H54 (cell line): ENCODE measurements around the gene ANTXRL.
"Not testable (repeated sequence)": the region's sequence is repeated elsewhere in the genome, so short reads cannot be mapped to it uniquely, and the experiment has no call there.

Experiments
- DNase-seq: peaks from one replicate; pipeline ENCODE4 v3.0.0; 2011; ENCODE audit warnings: low spot score, mixed read lengths; ENCODE audit not compliant: insufficient read length
- FAIRE-seq: peaks from 3 replicates; lab custom pipeline; 2011; peaks lifted over from hg19 to GRCh38; lab: Jason Lieb, UNC
- POLR2A ChIP-seq: IDR thresholded peaks from 2 replicates; pipeline ENCODE4 v1.6.1; 2011; ENCODE audit warnings: low read depth, mild to moderate bottlenecking, low read length

Gene ANTXRL

DNA sequence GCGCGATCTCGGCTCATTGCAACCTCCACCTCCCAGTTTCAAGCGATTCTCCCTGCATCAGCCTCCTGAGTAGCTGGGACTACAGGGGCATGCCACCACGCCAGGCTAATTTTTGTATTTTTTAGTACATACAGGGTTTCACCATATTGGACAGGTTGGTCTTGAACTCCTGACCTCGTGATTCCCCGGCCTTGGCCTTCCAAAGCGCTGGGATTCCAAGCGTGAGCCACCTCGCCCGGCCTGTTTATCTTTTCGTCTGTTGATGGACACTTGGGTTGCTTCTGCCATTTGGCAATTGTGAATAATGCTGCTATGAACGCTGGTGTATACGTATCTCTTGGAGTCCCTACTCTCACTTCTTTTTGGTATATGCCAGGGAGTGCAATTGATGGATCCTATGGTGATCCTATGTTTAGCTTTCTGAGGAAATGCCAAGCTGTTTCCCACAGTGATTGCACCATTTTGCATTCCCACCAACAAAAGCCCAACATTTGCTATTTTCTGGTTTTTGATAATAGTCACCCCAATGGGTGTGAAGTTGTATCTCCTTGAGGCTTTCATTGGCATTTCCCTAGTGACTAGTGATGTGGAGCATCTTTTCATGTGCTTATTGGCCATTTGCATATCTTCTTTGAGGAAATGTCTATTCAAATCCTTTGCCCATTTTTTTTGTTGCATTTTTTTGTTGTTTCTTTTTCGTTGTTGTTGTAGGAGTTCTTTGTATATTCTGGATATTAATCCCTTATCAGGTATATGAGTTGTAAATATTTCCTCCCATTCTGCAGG lies 3.5 kb downstream of the ANTXRL start:
- no peak for FAIRE-seq
- DNase-seq, result no peak
- no peak for TF ChIP-seq POLR2A

DNA sequence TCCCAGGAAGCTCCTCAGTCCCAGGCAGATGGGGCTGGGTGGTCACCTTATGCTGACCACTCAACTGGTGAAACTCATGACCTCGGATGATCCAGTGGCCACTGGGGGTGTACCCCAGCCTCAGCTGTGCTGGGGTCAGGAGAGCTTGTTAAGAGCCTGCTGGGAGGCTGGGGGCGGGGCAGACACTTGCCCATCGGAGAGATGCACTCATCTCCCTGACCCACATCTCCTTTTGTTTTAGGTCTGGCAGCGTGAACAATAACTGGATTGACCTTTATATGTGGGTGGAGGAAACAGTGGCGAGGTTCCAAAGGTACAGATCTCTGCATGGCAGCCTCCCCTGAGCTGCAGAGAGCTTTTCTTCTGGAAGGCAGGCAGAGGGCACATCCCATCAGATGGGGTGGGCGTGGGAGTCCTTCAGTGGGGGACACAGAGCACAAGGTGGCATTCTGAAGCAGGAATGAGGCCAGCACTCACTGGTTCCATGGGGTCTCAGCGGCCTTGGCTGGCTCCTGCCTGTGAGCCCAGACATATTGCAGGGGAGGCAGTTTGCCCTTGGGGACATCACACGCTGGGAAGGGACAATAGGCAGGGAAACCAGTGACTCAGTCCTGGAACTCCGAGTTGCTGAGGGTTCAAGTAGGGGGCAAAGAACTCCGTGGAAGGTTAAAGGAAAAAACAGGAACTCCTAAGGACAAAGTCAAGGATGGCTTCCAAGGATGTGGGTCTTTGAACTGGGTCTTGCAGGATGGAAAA lies 5.2 kb downstream of the ANTXRL start:
- DNase-seq, result no peak
- no peak for TF ChIP-seq POLR2A
- no peak for FAIRE-seq

DNA sequence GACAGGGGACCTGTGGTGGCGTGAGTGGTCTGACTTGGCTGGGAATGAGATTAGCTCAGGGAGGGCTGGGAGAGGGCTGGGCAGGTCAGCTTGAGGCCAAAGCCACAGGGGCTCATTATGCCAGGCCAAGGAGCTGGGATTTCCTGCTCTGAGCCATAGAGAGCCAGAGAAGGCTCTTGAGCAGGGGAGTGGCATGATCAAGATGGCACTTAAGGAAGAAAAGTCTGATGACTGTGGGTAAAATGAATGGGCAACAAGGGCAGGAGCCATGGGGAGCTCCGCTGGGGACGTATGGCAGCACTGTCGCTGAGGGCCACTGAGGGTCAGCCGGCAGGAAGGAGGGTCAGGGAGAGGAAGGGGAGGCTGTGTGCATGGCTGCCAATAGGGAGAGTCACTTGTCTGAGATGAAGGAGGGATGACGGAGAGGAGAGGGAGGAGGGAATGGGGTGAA lies 5.8 kb downstream of the ANTXRL start:
- no peak for DNase-seq
- no peak for TF ChIP-seq POLR2A
- no peak for FAIRE-seq

DNA sequence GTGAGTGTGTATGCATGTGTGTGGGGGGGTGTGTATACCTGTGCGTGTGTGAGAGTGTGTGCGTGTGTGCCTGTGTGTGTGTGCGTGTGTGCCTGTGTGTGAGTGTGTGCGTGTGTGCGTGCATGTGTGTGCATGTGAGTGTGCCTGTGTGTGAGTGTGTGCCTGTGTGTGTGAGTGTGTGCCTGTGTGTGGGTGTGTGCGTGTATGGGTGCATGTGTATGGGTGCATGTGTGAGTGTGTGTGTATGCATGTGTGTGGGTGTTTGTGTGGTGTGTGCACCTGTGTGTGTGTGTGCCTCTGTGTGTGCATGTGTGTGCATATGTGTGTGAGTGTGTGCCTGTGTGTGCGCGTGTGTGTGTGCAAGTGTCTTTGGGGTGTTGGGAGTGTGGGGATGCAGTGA lies 6.4 kb downstream of the ANTXRL start:
- DNase-seq (no peak), FAIRE-seq (no peak)
- TF ChIP-seq POLR2A, result no peak

DNA sequence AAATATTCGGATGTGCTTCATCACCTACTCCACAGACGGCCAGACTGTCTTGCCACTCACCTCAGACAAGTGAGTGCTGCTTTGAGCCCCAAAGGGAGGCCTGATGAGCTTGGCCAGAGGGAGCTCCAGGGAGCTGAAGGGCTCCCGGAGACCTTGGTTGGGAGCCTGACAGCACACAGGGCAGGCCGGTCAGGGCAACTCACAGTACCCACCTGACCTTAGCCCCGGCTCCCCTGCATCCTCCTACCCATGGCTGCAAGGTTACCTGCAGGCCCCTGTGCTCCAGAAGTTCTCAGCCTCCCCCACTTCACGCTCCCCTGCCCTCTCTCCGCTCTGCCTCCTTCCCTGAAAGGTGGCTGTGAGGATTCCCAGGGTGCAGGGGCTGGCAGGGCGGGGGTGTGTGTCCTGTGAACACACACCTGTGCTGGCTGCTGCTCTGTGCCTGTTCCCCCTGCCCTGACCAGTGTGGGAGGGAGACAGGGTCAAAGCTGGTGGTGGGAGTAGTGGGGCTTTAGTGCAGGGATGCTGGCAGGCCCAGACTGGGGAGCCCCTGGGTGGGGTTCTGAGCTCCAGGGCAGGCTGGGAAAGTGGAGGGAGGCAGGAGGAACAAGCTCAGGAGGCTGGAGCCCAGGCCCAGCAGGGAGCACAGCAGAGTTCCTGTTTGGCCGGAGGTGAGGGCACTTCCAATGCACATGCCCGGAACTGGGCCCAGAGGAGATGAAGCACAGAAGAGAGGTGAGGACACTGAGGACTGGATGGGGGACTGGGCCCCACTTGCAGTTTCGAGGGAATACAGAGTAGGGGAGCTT lies 7.2 kb downstream of the ANTXRL start:
- DNase-seq, result no peak
- TF ChIP-seq POLR2A, result no peak
- no peak for FAIRE-seq

DNA sequence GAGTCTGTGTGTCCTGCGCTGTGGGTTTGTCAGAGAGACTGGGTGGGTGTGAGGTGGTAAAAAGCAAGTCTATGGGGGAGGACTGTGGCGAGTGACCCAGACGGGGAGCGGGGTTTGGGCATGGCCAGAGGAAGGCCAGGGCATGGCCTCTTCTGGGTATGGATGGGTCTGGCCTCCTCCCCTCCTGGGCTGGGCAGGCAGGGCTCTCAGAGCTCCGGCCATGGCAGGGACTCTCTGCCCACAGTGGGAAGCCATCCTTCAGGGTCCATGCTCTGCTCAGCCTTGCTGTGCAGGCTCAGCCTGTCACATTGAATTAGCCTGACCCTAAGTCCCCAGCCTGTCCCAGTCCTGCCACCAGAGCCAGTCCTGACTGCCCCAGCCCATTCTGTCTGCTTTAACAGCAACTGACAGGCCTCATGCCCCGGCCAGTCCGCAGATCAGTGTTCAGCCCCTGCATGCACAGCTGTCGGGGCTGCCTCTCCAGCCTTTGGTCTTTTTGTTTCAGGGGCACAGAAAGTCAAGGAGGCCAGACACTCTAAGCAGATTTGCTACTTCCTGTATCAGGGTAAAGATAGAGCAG lies 7.9 kb downstream of the ANTXRL start:
- no peak for DNase-seq
- no peak for FAIRE-seq
- TF ChIP-seq POLR2A, result no peak

DNA sequence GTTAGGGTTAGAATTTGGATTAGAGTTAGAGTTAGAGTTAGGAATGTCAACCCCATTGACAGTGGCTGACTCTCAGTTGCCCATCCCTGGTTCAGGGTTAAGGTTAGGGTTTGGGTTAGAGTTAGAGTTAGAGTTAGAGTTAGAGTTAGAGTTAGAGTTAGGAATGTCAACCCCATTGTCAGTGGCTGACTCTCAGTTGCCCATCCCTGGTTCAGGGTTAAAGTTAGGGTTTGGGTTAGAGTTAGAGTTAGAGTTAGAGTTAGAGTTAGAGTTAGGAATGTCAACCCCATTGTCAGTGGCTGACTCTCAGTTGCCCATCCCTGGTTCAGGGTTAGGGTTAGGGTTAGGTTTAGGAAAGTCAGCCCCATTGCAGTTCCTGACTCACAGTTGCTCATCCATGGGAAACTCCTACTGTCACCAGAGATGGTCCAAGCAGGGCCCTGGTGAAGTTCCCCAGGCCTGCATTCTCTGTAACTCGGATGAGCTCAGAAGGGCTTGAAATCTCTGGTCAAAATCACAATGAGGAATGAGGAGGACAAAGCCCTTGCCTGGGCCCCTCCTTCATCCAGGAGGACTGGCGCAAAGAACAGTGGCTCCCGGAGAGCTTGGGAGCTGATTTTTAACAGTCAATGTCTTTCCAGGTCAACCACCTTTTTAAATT lies 8.7 kb downstream of the ANTXRL start:
- DNase-seq, FAIRE-seq: not testable (repeated sequence)

DNA sequence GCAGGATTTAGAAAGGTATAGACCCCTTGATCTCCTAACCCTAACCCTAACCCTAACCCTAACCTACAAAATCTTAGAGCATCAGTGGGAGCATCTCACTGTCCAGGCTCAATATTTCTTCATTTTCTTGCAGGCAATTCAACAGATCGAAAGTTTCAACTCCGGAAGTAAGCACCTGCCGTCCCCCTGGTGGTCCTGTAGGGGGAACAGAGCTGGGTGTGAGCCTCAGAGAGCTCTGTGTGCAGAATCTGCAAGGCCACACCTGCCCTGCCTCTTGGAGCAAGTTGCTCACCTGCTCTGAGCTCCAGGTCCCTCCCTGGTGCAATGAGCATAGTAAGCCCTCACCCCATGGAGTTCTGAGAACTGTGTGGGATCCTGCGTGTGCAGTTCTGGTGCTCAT lies 9.3 kb downstream of the ANTXRL start:
- not testable (repeated sequence) for FAIRE-seq, DNase-seq

DNA sequence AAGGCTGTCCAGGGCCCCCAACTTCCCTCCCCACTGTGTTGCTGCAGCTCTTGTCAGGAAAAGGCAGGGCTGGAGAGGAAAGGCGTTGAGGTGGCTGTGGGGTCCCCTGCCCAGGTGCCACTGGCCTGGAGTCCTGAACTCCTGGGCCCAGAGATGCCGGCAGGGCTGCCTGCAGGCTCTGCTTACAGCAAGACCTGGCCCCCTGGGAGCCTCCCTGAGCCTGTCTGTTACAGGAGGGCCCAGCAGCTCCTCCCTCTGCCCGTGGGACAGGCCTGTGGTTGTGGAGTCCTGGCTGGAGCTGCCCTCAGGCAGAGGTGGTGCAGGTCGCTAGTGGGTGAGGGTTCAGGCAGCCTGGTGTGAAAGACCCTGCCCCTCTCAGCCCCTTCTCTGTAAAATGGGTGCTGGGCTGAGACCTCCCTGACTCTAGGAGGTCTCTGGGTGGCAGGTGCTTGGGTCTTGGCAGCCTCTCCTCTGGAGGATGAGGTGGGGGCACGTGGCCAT lies 9.9 kb downstream of the ANTXRL start:
- DNase-seq, result no peak
- no peak for TF ChIP-seq POLR2A
- no peak for FAIRE-seq

DNA sequence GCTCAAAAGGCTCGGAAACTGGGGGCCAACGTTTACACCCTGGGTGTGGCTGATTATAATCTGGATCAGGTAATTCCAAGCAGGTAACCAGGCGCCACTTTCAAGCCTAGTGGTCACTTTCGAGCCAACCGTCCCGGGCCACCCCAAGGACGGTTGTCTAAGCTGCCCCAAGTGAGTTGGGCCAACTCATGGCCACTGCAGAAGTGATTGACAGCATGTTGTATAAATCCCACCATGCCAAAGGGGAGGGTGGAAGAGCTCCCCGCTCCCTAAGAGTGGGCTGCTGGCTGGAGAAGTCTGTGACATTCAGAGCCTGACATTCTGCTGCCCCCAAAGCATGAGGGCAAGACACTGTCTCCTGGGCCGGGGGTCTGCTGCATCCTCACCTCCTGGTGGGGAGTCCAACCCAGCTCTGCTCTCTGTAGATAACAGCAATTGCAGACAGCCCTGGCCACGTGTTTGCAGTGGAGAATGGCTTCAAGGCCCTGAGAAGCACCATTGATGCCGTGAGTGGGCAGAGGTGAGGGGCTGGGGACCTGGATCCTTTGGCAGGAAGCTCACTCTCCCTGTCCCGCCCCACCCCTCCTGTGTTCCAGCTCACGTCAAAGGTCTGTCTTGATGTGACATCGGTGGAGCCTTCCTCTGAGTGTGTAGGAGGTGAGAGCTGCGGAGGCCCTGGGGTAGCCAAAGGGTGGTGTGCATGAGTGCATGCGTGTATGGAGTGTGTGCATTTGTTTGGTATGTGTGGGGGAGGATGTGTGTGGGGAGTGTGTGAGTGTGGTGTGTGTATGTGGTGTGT lies 10.8 kb downstream of the ANTXRL start:
- DNase-seq, result no peak
- no peak for FAIRE-seq
- TF ChIP-seq POLR2A, result no peak

DNA sequence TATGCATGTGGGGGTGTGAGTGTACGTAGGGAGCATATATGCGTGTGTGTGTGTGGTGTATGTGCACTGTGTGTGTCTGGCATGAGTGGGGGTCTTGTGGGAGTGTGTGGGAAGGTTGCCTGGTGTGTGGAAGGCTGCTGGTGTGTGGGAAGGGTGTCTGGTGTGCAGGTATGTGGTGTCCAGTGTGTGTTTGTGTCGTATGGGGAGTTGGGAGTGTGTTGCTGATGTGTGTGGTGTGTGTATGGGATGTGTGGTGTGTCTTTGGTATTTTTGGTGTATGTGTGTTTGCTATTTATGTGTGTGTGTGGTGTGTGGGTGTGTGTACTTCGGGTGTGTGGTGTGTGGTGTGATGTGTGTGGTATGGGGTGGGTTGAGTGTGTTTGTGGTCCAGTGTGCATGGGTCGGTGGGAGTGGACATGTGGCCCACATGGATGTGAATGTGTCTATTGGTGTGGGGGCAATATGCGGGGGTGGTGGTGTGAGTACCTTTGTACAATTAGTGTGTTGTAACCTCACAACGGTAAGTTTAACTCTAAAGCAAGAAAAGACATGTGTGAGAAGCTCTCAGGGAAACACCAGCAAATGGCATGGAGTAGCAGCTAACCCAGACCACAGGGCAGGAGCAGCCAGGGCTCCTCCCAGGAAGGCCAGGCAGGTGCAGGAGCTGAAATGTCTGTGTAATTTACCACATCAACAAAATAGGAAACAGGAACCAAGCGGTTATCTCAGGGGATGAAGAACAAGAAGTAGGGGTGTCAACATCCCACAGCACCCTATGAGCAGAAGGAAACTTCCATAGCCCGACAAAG lies 11.9 kb downstream of the ANTXRL start:
- no peak for FAIRE-seq
- TF ChIP-seq POLR2A, result no peak
- no peak for DNase-seq

DNA sequence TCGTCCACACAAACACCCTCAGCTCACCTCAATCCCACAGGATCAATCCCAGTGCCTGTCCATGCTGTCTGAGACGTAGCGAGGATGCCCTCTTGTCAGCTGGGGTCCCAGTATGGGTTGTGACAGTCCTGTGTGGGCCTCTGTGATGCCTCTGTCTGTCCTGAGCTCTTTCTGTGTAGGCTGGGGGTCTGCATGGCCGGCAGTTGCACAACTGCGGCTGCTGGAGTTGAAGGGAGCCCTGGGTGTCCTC lies 12.4 kb downstream of the ANTXRL start:
- no peak for TF ChIP-seq POLR2A
- FAIRE-seq (no peak), DNase-seq (no peak)
